Measurements from ENCODE around the gene DNM2.

DNA sequence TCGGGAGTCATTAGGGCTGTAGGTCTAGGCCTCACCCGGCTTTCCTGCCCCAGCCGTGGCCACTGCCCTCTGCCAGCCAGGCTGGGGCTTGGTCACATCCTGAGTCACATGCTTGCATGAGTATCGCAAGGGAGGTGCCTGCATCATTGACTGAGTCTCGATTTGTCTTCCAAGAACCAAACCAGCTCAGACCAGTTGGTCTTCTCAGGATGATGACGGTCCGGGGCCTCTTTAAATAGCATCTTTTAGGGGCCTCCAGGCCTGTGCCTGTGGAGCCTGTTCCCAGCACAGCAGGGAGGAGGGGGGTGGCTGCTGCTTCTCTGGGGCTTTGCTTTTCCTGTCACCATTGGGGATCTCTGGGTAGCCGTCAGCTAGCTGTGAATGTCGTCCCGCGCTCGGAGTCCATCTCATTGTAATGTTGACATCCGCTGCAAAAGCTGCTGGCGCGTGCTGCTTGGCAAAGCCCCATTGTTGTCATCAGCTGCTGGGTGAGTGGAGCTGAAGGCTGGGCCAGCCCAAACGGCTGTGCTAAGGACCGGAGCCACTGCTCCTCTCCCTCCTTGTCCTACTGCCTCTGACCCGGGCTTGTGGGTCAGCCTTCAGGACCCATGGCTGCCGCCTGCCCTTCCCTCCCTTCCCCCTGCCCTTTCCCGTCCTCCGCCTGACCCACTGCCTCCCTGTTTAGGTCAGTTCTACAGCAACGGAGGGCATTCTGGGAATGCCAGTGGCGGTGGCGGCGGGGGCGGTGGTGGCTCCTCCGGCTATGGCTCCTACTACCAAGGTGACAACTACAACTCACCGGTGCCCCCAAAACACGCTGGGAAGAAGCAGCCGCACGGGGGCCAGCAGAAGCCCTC is 31.0 kb upstream of the DNM2 start:
- TF ChIP-seq EP300 (IDR thresholded peaks at IDR 0.05; ENCODE audit: low read depth), result no peak
- TF ChIP-seq, protein P1, sequence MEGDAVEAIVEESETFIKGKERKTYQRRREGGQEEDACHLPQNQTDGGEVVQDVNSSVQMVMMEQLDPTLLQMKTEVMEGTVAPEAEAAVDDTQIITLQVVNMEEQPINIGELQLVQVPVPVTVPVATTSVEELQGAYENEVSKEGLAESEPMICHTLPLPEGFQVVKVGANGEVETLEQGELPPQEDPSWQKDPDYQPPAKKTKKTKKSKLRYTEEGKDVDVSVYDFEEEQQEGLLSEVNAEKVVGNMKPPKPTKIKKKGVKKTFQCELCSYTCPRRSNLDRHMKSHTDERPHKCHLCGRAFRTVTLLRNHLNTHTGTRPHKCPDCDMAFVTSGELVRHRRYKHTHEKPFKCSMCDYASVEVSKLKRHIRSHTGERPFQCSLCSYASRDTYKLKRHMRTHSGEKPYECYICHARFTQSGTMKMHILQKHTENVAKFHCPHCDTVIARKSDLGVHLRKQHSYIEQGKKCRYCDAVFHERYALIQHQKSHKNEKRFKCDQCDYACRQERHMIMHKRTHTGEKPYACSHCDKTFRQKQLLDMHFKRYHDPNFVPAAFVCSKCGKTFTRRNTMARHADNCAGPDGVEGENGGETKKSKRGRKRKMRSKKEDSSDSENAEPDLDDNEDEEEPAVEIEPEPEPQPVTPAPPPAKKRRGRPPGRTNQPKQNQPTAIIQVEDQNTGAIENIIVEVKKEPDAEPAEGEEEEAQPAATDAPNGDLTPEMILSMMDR (IDR thresholded peaks at IDR 0.05), result no peak
